Adipose tissue (tissue), 3 donors: ENCODE results near the gene ZFP1. TPM values are rescaled to one million over a fixed set of nuclear protein-coding genes. Genes with fewer than 3 reads are reported as not detected.

Experiments
- H3K27ac ChIP-seq: one replicate; pipeline ENCODE4 v1.5.1; 2013; ENCODE audit warnings: low read depth, low read length
- WGBS, 3 donors: extraction: QIAGEN DNeasy Blood & Tissue Kit; methylation state at CpG; one replicate each; pipeline ENCODE4 v1.1.7; 2013; 5-methylcytosine and 5-hydroxymethylcytosine counted together
- polyA plus RNA-seq, 3 donors: library from polyadenylated mRNA; stranded (reverse); fragments of 200-250 nt; gene quantifications; one replicate each; pipeline ENCODE4 v1.2.3, GENCODE V29; 2013
- donor health status: healthy with polysubstance abuse.
- donor health status: Bipolar disorder and iron deficiency.
- donor health status: healthy.

The ZFP1 gene
- polyA plus RNA-seq, result 1 to 10 TPM; 1.7 to 7.1 (median 3.4) TPM

DNA sequence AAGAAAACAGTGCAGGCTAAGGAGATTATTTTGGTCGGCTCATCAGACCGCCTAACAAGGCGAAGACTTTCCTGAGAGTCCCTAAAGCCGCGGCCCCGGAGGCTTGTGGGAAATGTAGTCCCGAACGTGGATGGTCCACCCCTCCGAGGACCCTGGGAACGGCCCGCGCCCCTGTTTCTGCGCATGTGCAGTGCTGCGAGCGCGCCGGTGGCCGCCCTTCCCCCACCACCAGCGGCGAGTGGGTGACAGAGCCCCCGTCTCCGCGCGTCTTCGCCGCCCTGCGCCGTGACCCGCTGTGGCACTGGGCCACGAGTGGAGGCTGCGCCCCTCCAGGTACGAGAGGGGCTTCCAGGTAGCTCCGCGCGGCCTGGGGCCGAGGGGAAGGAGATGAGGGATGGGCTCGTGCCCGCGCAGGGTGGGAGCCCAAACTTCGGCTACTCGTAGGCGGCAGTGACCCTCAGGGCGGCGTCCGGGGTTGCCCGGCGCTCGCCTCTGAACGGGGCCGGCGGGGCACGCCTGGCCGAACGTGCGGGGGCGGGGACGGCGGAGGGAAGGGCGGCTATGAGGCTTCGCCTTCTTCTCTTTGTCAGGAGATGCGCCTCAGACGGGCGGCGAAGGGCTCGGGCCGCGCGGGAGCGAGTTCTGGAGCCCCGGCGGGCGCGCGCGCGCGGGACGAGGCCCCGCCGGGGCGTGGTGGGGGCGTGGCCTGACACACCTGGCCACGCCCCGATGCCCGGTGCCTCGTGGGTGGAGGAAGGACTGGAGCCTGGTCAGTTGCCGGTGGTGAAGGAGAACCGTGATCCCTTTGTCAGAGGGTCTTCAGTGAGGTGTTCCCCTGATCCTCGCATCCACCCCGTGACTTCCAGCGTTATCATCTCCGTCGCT, at the start of gene ZFP1:
ZFP1 (plus strand) TSS at position 214 of the 885 bp plus-strand sequence. CDS start 4,428 bp downstream, outside the sequence.
- H3K27ac ChIP-seq, result peak within 1 kb of the TSS; percentile 40
- 0 to 1% (median 0%) methylated on average over 65 to 93 of the region's 93 CpGs for WGBS, 3 donors

DNA sequence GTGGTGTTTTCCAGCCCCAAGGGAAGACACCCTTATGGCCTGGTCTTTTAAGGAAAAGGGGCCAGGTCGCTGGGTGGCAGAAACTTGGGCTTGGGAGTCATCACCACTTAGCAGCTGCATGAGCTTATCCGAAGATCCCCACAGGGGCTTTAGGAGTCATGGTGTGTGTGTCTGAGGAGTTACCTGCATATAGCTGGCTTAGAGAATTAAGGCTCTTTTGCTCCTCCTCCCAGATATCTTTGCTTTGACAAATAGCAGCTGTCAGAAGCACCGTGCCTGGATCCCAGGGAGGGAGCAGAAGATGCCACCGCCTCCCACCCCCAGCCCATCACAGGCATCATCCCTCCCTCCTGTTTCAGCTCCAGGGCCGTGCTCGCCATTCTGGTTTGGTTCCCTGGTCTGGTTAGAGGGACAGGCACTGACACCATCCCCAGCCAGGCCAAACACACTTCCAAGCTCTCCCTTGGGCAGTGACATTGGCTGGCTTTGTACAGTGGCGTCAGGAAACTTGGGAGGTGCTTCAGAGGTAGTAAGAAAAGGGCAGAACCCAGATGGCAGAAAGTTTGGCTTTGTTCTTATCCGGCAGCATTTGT, 49.2 kb upstream of the ZFP1 start:
- WGBS, 3 donors, result 60 to 80% (median 62%) methylated on average over 8 of the region's 8 CpGs
- no peak overlapping the region for H3K27ac ChIP-seq

DNA sequence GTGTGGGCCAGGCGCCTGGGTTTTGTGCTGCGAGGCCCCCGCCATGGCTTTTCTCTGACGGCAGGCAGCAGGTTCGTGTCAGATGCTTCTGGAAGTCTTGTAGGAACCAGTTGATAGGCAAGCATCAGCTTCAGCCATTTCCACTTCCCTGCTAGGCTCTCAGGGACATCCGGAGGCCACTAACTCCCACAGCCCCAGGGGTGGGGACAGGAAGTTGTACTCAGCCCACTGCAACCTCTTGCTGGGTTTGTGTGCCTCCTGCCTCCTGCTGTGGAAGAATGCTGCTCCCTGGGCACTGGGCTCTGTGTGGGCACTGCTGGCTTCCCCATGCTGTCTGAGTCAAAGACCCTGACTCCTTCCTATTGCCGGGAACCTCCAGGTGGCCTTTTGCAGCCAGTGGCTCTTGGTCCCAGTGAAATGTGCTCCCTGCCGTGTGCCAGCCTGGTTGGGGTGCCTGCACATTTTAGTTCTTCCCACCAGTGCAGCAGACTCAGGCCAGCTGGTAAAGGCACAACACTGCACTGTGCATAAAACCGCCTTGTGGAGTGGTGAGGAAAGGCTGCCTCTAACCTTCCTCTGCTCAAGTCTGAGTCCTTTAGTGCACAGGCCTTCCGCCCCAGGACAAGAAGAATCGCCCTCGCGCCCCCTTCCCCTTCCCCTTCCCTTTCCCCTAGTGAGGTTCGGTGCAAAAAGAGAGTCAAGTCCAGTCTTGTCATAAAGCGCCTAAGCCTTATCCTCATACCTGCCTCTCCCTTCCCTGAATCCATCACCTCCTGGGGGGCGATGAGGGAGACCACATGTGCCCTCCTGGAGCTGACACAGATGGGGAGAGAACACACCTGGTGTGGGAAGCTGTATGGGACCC, 48.4 kb upstream of the ZFP1 start:
- 44 to 82% (median 50%) methylated on average over 16 of the region's 16 CpGs for WGBS, 3 donors
- no peak overlapping the region for H3K27ac ChIP-seq

DNA sequence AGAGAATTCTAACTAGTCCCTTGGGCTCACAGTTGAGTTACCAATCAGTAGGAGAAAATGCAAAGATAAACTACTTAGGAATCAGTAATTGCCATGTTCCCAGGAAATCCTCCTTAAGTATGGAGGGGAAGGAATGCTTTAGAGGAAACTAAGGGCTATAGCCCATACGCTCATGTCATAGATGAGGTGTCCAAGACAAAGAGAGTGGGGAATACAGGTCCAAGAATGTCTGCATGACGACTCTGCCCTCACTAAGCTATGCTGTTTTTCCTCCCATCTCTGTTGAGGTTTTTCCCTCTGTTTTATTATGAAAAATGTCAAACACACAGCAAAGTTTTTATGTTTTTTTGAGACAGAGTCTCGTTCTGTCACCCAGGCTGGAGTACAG, 47.7 kb upstream of the ZFP1 start:
- 85 to 89% (median 86%) methylated on average over 3 of the region's 3 CpGs for WGBS, 3 donors
- H3K27ac ChIP-seq, result no peak overlapping the region

DNA sequence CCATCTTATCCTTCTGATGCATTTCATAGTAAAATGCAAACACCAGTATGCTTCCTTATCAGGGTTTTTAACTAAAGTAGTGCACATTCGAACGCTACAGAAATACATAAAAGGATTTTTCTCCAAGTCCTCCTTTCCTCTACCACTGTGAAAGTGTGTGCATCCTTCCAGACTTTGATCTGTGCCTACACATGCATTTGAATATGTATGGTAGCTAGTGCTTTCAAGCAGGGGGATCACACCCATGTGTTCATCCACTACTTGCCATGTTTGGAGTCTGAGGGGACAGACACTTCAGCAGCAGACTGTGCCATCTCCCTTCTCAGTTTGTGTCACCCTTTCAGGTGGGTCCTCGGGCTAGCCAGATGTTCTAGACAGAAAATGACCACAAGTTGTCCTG, 46.7 kb upstream of the ZFP1 start:
- WGBS, 3 donors, result 85 to 90% (median 89%) methylated on average over 3 of the region's 3 CpGs
- H3K27ac ChIP-seq, result no peak overlapping the region

DNA sequence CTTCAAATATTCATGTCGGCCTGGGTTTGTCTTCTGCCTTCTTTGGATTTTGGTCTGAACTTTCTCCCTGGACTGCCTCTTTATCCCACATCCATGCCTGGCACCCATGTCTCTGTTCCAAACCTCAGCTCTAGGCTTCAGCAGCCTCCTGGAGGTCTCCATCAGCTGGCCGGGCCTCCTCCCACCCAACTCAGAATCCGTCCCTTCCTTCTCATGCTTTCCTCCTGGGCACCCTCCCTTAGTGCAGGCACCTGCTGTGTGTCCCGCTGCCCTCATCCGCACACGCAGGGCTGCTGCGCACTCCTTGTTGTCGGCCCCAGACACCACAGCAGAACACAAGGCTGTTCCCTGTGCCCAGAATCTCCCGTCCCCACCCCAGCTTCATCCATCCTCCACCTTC, 45.7 kb upstream of the ZFP1 start:
- H3K27ac ChIP-seq, result no peak overlapping the region
- WGBS, 3 donors, result 94 to 98% (median 96%) methylated on average over 9 of the region's 9 CpGs

DNA sequence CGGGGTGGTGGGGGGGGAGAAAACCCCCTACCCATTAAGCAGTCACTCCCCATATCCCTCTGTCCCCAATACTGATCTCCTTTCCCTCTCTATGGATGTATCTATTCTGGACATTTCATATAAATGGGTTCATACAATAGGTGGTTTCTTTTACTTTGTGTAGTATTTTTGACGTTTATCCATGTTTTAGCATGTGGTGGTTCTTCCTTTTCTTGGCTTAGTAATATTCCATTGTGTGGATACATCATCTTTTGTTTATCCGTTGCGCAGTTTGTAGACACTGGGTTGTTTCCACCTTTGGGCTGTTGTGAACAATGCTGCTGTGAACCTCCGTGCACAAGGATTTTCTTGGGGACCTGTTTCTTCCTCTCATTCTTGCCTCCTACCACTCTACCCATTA, 44.3 kb upstream of the ZFP1 start:
- 96 to 97% (median 96%) methylated on average over 5 of the region's 5 CpGs for WGBS, 3 donors

DNA sequence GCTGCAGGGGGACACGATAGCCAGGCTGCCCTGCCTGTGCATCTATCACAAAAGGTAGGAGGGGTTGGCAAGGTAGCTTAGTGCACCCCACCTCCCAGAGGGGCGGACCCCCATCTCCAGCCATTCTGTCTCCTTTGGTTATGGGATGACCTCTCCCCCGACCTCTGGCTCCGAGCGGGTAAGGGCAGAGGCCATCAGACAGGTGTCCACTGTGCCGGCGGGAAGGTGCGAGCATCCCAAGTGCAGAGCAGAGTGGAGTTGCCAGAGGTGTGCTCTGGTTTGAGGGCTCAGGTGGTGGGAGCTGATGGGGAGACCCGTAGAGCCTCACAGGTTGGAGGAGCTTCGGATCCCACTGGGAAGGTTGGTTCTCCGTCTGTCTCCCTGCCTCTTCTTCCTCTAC, 43.5 kb upstream of the ZFP1 start:
- no peak overlapping the region for H3K27ac ChIP-seq
- 93 to 95% (median 93%) methylated on average over 11 of the region's 11 CpGs for WGBS, 3 donors

More for the DNA sequence above, 44.3 kb upstream of the ZFP1 start:
- no peak overlapping the region for H3K27ac ChIP-seq

DNA sequence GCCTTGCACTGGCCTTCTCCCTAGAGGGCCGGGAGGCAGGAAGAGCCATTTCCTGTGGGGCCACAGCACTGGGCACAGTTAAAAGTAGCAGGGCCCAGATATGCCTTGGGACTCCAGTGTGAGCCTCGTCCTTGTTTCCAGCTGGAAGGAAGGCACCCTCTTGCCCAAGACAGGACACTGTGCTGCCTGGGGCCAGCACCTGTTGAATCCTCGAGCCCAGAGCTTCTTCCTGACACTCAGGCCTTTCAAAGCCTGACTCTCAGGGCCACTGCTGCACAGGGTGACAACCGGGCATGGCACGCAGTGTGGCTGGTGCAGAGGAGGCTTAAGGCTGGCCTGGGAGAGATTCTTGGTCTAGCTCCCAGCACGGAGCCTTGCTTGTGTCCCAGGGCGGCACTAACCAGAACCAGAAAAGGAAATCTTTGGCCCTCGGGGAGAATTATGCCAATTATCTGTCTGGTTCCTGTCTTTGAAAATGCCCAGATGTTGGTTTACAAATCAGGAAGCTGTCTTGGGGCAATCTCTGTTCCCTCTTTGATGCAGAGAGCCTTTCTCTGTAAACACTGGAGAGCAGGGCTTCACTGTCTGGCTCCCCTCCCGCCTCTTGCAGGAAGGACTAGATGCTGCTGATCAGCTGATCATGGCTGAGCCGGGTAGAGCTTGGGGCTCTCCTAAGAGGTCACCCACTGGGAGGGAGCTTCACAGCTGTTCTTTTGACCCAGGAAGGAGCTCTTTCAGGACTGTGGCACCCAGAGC, 42.8 kb upstream of the ZFP1 start:
- H3K27ac ChIP-seq, result no peak overlapping the region
- 32 to 73% (median 37%) methylated on average over 10 of the region's 10 CpGs for WGBS, 3 donors

DNA sequence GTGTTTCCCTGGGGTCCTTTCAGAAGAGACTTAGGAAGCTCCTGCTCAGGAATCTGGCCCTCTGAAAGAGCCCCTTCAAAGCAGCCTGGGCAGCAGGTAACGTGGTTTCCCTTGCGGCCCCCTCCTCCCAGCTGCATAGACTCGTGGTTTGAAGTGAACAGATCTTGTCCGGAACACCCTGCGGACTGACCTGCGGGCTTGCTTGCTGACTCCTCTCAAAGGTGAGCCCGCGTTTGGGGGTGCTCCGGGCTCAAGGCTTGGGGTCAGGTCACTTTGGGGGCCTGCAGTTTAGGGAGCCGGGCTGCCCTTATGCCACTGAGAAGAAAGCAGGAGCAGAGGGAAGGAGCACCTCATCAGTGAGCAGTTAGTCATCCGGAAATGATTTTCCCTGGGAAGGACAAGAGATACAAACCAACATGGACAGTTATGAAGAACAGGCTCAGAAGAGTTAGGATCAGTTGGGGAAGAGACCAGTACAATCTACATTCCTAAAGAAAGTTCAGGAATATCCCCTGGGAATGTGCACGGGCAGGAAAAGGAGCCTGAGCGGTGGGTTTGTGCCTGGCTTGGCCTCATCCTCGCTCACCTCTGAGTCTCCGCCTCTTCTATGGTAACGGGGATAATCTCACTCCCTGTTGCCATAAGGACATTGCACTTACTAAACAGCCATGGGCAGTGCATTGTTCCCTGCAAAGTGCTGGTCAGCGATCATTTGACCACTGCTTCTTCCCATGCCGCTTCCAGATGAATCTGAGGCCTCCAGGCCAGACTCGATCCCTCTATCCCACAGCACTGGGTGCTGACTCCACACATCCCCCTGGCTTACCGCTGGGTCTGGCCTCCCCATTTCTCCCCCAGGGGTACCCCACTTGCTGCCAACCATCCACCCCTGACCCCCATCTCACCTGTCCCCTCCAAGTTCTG, 41.7 kb upstream of the ZFP1 start:
- no peak overlapping the region for H3K27ac ChIP-seq
- WGBS, 3 donors, result 90 to 93% (median 92%) methylated on average over 20 of the region's 20 CpGs

DNA sequence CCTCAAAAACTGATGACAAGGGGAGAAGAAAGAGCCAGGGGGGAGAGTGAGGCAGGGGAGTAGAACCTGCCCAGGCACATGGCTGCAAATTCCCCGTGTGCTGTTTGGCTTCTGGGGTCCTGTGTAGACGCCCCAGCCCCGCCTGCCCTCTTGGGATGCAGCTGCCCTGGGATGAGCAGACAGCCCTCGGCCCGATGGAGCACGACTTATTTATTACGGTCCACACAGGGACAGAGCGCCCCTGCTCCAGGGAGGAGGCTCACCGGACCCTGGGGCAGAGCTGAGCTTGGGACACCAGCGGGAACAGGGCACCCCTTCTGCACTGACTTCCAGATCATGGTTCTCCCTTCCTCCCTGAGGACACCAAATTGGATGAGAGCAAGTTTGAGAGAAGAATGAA, 40.8 kb upstream of the ZFP1 start:
- H3K27ac ChIP-seq, result no peak overlapping the region
- 78 to 88% (median 84%) methylated on average over 10 of the region's 10 CpGs for WGBS, 3 donors

DNA sequence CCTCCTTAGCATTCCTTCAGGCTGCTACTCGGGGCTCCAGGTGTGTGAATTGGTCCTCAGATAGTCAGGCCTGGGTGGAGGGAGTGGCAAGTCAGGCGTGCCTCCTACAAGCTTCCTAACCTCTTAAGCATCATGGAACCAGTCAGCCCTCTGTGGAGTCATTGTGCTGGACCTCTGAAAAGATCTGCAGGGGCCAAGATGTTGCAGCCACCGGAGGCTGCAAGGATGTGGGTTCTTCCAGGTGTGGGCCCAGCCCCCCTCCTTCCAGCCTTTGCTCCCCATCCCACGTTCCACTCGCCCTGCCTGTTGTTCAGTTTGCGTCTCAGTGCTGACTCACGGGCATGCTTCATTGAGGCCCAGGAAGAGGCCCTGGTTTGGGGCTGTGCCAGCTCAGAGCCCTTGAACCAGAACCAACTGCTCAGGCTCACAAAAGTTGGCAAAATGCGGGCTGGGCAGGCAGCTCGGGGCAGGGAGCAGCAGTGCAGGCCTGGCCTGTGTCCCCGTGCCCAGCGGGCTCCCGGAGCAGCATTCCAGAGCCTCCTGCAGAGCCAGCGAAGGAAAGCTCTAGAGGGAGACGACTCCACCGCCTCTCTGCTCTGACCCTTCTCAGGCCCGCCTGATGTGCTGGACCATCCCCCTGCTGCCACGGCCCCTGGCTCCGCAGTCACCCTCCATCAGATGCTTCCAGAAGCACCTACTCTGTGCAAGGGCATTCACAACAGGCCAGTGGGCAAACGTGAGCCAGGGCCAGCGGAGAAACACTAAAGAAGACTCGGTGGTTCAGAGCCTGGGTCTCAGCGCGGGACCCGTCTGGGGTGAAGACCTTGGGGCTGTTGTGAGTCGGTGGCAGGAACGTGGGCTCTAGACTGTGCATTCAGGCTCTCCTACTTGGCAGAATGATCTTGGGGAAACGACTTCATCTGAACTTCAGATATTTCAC, 39.3 kb upstream of the ZFP1 start:
- 31 to 54% (median 49%) methylated on average over 27 of the region's 27 CpGs for WGBS, 3 donors
- H3K27ac ChIP-seq, result no peak overlapping the region

DNA sequence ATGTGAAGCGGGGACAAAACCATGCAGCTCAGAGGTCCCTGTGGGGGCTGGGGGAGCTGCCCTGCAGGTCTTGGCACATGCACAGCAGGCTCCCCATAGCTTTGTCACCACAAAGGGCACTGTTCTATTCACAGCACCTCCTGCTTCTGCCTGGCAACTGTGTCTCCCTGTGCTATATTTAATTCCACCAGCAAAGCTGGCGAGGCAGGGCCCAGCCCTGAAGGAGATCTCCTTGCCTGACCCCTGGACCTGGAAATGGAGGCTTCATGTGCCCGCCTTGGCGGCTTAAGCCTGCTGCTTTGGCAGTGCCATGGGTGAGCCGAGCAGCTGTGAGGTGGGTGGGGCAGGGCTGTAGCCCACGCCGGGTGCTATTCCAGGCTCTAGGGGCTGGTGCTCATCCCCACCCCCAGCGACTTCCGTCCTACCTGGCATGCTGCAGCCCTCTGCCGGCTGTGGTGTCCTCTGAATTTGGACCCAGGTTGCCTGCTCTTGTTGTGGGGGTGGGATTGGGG, 38.5 kb upstream of the ZFP1 start:
- H3K27ac ChIP-seq, result no peak overlapping the region
- 35 to 63% (median 59%) methylated on average over 10 of the region's 10 CpGs for WGBS, 3 donors

DNA sequence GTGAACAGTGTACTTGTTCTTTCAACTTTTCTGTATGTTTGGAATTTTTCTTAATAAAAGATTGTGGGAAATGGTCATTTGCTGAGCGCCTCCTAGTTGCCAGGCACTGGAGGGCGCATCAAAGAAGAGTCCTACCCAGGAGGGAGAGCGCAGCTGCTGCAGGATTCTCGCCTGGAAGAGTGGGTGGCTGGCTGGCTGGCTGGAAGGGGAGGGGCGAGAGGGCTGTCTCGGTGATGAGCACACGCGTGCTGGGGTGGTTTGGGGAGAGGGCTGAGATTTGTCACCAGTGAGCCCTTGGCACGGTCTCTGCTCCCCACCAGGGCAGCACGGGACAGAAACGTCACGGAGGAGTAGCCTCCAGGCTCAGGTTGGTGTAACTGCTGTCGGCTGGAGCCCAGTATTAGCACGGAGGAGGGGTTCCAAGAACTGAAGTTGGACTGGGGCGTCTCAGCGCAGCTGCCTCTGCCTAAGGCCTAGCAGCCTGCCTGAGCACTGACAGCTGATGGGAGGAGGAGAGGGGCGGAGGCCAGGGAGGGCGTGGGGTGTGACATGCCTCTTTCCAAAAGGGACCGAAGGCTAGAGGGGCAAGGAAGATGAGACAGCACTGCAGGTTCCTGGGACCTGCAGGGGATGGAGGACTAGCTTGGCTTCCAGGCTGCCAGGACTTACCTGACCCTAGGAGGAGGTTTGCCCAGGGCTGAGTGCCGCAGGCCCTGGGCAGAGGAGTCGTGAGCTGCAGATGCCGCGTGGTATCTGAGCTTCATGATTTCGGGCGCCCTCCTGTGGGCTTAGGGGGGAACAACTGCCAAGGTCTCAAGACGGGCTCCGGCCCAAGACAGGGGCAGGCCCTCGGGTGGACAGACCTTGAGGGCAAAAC, 37.4 kb upstream of the ZFP1 start:
- WGBS, 3 donors, result 17 to 31% (median 17%) methylated on average over 28 of the region's 28 CpGs
- H3K27ac ChIP-seq, result peak overlapping the region; percentile 13

DNA sequence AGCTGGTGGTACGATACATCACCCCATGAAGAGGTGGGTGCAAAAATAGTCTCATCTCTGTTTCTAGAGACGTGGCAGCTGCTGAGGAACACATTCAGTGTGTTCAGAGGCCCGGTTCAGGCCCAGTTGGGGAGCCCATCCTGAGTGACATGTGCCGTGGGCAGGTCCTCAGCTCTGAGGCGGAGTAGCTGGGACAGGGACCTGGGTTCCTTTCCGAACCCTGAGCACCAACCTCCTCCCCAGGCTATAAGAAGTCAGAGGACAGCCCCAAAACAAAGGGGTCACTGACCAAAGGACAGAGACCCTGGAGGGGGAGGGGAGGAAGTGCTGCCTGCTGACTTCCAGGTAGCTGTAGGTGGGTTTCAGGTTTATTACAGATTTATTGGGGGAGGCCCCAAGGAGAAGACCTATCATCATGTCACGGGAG, 36.8 kb upstream of the ZFP1 start:
- 29 to 42% (median 38%) methylated on average over 7 of the region's 7 CpGs for WGBS, 3 donors
- no peak overlapping the region for H3K27ac ChIP-seq
